GM12878 (cell line): ENCODE data around the gene COPB1. TPM values are rescaled to one million over a fixed set of nuclear protein-coding genes. Genes with fewer than 3 reads are reported as not detected.

ENCODE experiments used
- ATAC-seq: fragments of 200-7000 bp; cut with Tn5 transposase; 3 replicates; pipeline ENCODE4 v1.9.1; 2020; ENCODE audit warnings: mild to moderate bottlenecking, moderate library complexity
- BruUV-seq: library from RNA; stranded (reverse); fragments of 400-500 nt; replicated peaks from 2 replicates; lab custom pipeline; 2021; lab: Mats Ljungman, UMichigan
- CTCF ChIA-PET: fragments of 300-600 bp; sonication (Branson Sonifier 250); formaldehyde crosslinking; extraction: SDS; loops from one replicate; lab custom pipeline; 2021; ENCODE audit warnings: inconsistent platforms; lab: Yijun Ruan, JAX
- POLR2A ChIA-PET: fragments of 350-600 bp; formaldehyde crosslinking; extraction: SDS; loops from one replicate; lab custom pipeline; 2021; ENCODE audit warnings: inconsistent platforms; lab: Charles Lee
- RAD21 ChIA-PET: fragments of 300-600 bp; sonication (Branson Sonifier 250); formaldehyde crosslinking; loops from one replicate; lab custom pipeline; 2023; ENCODE audit warnings: antibody characterized with exemption; ENCODE audit not compliant: unreplicated experiment; lab: Charles Lee
- SMC1A ChIA-PET: fragments of 300-600 bp; sonication (Branson Sonifier 250); formaldehyde crosslinking; loops from one replicate; lab custom pipeline; 2023; ENCODE audit not compliant: unreplicated experiment, uncharacterized antibody; lab: Charles Lee
- DNase-seq: peaks from one replicate; pipeline ENCODE4 v3.0.0-alpha.2; 2011; ENCODE audit warnings: low read depth, low spot score
- FAIRE-seq: peaks from 3 replicates; lab custom pipeline; 2011; peaks lifted over from hg19 to GRCh38; lab: Jason Lieb, UNC
- H2AFZ ChIP-seq: 2 replicates; pipeline ENCODE4 v1.6.0; 2011; ENCODE audit warnings: low read depth, low read length, control low read depth; ENCODE audit not compliant: control insufficient read depth
- H3K27ac ChIP-seq: 2 replicates; pipeline ENCODE4 v1.5.1; 2011; ENCODE audit warnings: control low read depth; ENCODE audit not compliant: control insufficient read depth, insufficient read depth
- H3K27me3 ChIP-seq, 2 experiments: replicated peaks in 1 of 2; 2 replicates each; pipeline versions ENCODE4 v1.6.0 to v1.6.1; 2011; ENCODE audit warnings: low read length in 1 of 2; ENCODE audit not compliant: control insufficient read depth in 2 of 2, insufficient read depth in 2 of 2
- H3K36me3 ChIP-seq, 2 experiments: 2 replicates each; pipeline ENCODE4 v1.5.1; 2011; ENCODE audit warnings: low read length in 1 of 2; ENCODE audit not compliant: control insufficient read depth in 2 of 2, insufficient read depth in 2 of 2
- H3K4me1 ChIP-seq: 2 replicates; pipeline ENCODE4 v1.6.1; 2011; ENCODE audit warnings: mild to moderate bottlenecking, low read length, moderate library complexity, mixed read lengths; ENCODE audit not compliant: control insufficient read depth, insufficient read depth
- H3K4me2 ChIP-seq: 2 replicates; pipeline ENCODE4 v1.6.0; 2011; ENCODE audit warnings: control low read depth; ENCODE audit not compliant: control insufficient read depth, insufficient read depth
- H3K4me3 ChIP-seq: fragments of 200-600 bp; sonication (generic); 2 replicates; pipeline ENCODE4 v1.5.1; 2016
- H3K79me2 ChIP-seq: 2 replicates; pipeline ENCODE4 v1.6.0; 2011; ENCODE audit warnings: low read length; ENCODE audit not compliant: control insufficient read depth, insufficient read depth
- H3K9ac ChIP-seq: 2 replicates; pipeline ENCODE4 v1.8.0; 2011; ENCODE audit warnings: low read length, control low read depth, mixed read lengths; ENCODE audit not compliant: control insufficient read depth, insufficient read depth
- H3K9me3 ChIP-seq: replicated peaks from 3 replicates; pipeline ENCODE4 v1.5.1; 2011; ENCODE audit warnings: mild to moderate bottlenecking, low read length; ENCODE audit not compliant: control insufficient read depth, insufficient read depth
- H4K20me1 ChIP-seq: 2 replicates; pipeline ENCODE4 v1.6.0; 2011; ENCODE audit not compliant: control insufficient read depth, insufficient read depth
- BCL3 ChIP-seq: IDR thresholded peaks from 2 replicates; pipeline ENCODE4 v1.6.1; 2011; ENCODE audit warnings: borderline replicate concordance, low read depth, mild to moderate bottlenecking, moderate library complexity, low read length; ENCODE audit not compliant: insufficient read depth, poor library complexity, severe bottlenecking
- EP300 ChIP-seq, 2 experiments: fragments of 150-350 bp in 1 of 2; IDR thresholded peaks; 2 replicates each; pipeline ENCODE4 v1.6.1; 2011 to 2012; ENCODE audit warnings: low read depth in 2 of 2, low read length in 2 of 2, borderline replicate concordance in 1 of 2, improper control_type of control experiment in 1 of 2, inconsistent platforms in 1 of 2; ENCODE audit not compliant: control insufficient read depth in 1 of 2
- GATAD2B ChIP-seq: fragments of 450-650 bp; conservative IDR thresholded peaks from 2 replicates; pipeline ENCODE4 v1.6.1; 2017; ENCODE audit warnings: low read depth, mild to moderate bottlenecking, moderate library complexity
- NRF1 ChIP-seq: conservative IDR thresholded peaks from 2 replicates; pipeline ENCODE4 v1.6.1; 2011; ENCODE audit warnings: mild to moderate bottlenecking, low read depth, low read length, improper control_type of control experiment
- POLR2AphosphoS5 ChIP-seq: IDR thresholded peaks from 2 replicates; pipeline ENCODE4 v1.6.1; 2011; ENCODE audit warnings: mild to moderate bottlenecking, low read length, inconsistent platforms
- PRDM15 ChIP-seq: fragments of 450-650 bp; formaldehyde crosslinking; IDR thresholded peaks from 2 replicates; pipeline ENCODE4 v1.4.0; 2020; ENCODE audit warnings: mild to moderate bottlenecking, moderate library complexity
- RCOR1 ChIP-seq: conservative IDR thresholded peaks from 2 replicates; pipeline ENCODE4 v1.6.1; 2012; ENCODE audit warnings: low read depth, low read length, improper control_type of control experiment
- SREBF2 ChIP-seq: IDR thresholded peaks from 2 replicates; pipeline ENCODE4 v1.6.1; 2012; ENCODE audit warnings: mild to moderate bottlenecking, low read length
- TARDBP ChIP-seq: IDR thresholded peaks from 2 replicates; pipeline ENCODE4 v1.6.1; 2016; ENCODE audit warnings: borderline replicate concordance
- TCF7 ChIP-seq: IDR thresholded peaks from 2 replicates; pipeline ENCODE4 v1.6.1; 2014; ENCODE audit warnings: antibody characterized with exemption, borderline replicate concordance
- ZBTB33 ChIP-seq: fragments of 450-650 bp; IDR thresholded peaks from 2 replicates; pipeline ENCODE4 v1.6.1; 2017; ENCODE audit warnings: mild to moderate bottlenecking
- ZBTB4 ChIP-seq: fragments of 450-650 bp; formaldehyde crosslinking; IDR thresholded peaks from 2 replicates; pipeline ENCODE4 v1.4.0; 2022; ENCODE audit warnings: mild to moderate bottlenecking, moderate library complexity
- ZNF274 ChIP-seq: IDR thresholded peaks from one replicate; pipeline ENCODE4 v1.8.0; 2011; ENCODE audit not compliant: insufficient read length, insufficient read depth
- WGBS: methylation state at CpG from one replicate; pipeline ENCODE4 v1.1.6; 2016; ENCODE audit warnings: low lambda C conversion rate; ENCODE audit not compliant: insufficient replicate concordance, insufficient coverage; ENCODE audit errors: missing lambda C conversion rate; 5-methylcytosine and 5-hydroxymethylcytosine counted together
- in situ Hi-C: fragments of 300-500 bp; cut with MboI; formaldehyde crosslinking; loops from 9 replicates; pipeline ENCODE4 v1.14.3; 2018; ENCODE audit warnings: mixed read lengths
- intact Hi-C: fragments of 100-400 bp; cut with micrococcal nuclease; formaldehyde crosslinking; loops from one replicate; pipeline ENCODE4 v1.14.2; 2022; ENCODE audit not compliant: unreplicated experiment
- polyA plus RNA-seq, 11 experiments: library from polyadenylated mRNA; depleted of rRNA in 4 of 11; unstranded in 6 of 11; stranded (reverse) in 5 of 11; fragments of >200 nt; fragmentation: Nextera tagmentation in 4 of 11; fragmentation: Illumina TruSeq in 1 of 11; extraction: Ambion mirVana in 4 of 11; extraction: Trizol in 1 of 11; gene quantifications; 1 replicate in 1 of 11; 2 replicates in 10 of 11; pipeline versions ENCODE4 v1.2.1 to v1.2.3, GENCODE V29; 2011 to 2016; ENCODE audit warnings: inconsistent platforms in 2 of 11, missing spikeins in 2 of 11, low read depth in 1 of 11
- total RNA-seq, 4 experiments: library from RNA; depleted of rRNA in 3 of 4; stranded (reverse); fragments of >200 nt in 3 of 4; fragmentation: Illumina TruSeq in 1 of 4; extraction: Trizol in 1 of 4; gene quantifications; 2 replicates each; pipeline versions ENCODE4 v1.2.1 to v1.2.3, GENCODE V29; 2013 to 2021

The COPB1 gene
- total and polyA plus RNA-seq, 10 of the 15 experiments (the other 5 are each of a cell fraction or from before 2014, with no cell fraction given) = 67.0 to 149 (median 109) TPM

GRCh38 chr11:14529951-14530350, 30.3 kb upstream of the COPB1 start (continued):
- no peak for TF ChIP-seq ZBTB4 (CRISPR knock-in tag)
- TF ChIP-seq POLR2AphosphoS5 = no peak
- TF ChIP-seq PRDM15 = no peak

GRCh38 chr11:14529321-14529720, 29.7 kb upstream of the COPB1 start:
- no peak overlapping the region for H3K9ac ChIP-seq
- no peak overlapping the region for H3K4me3 ChIP-seq
- ATAC-seq (no peak), DNase-seq (no peak), FAIRE-seq (no peak)
- H2AFZ ChIP-seq = no peak overlapping the region
- ChIA-PET CTCF (interaction anchor here (6.5 kb wide), 1 partner anchor 378 kb away, joined by 37 read pairs; no protein-coding TSS in a partner anchor), RAD21 (no interaction called here), POLR2A (no interaction called here), SMC1A (no interaction called here)
- 94% methylated on average over 3 of the region's 3 CpGs for WGBS
- H3K4me1 ChIP-seq = no peaks in the 10 kb centered on the region
- no peaks in the 10 kb centered on the region for H3K79me2 ChIP-seq
- H3K9me3 ChIP-seq = no peaks in the 10 kb centered on the region
- no peaks in the 10 kb centered on the region for H3K36me3 ChIP-seq
- in situ Hi-C loops (loop anchor here (25.0 kb wide), 1 partner anchor 233 kb away; no protein-coding TSS in a partner anchor), intact Hi-C loops (no loop called here)
- no peaks in the 10 kb centered on the region for H3K27me3 ChIP-seq
- no peak overlapping the region for H3K4me2 ChIP-seq
- no peak overlapping the region for H3K27ac ChIP-seq
- H4K20me1 ChIP-seq = no peaks in the 10 kb centered on the region
- BruUV-seq = no TSS peak
- TF ChIP-seq ZBTB33 (no peak), RCOR1 (no peak), TARDBP (no peak), GATAD2B (no peak), NRF1 (no peak), ZNF274 (no peak), SREBF2 (no peak), EP300 (IDR thresholded peaks at IDR 0.05; ENCODE audit: borderline replicate concordance in 1 of 2, control insufficient read depth in 1 of 2, low read depth in 2 of 2, low read length in 2 of 2) (no peak), BCL3 (no peak), TCF7 (no peak)
